CD4-positive, alpha-beta T cell treated with Interferon gamma for 1 hour (primary cell): ENCODE results near the gene PBX1.

Experiments used
- DNase-seq: peaks from one replicate; pipeline ENCODE4 v3.0.0-alpha.2; 2020

The PBX1 gene

GRCh38 chr1:164672588-164672987, 113.6 kb downstream of the PBX1 start:
- no peak for DNase-seq

DNA sequence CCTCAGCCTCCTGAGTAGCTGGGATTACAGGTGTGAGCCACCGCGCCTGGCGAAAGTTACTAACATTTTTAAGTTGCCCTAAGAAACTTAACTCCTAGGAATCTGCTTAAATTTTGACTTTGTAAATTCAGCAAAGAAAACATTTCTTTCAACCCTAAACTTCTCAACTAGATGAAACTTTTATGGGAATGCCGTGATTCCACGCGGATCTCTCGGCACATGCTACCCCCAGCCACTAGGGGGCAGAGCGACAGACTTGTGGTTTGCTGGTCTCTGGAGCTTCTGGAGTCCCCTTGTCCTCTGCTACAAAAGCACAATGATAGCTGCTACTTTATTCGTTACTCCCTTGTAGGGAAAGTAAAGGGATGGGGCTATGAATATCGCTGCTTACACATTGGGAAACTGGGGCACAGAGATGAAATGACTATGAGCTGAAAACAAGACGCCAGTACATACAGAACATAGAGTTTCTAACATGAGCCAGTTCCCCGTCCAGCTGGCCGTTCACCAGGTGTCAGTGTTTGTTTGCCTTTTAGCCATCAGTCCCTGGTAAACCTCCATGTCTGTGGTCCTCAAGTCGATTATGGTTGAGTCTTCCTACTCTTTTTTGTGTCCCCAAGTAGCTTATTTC, 114.7 kb downstream of the PBX1 start:
- no peak for DNase-seq

DNA sequence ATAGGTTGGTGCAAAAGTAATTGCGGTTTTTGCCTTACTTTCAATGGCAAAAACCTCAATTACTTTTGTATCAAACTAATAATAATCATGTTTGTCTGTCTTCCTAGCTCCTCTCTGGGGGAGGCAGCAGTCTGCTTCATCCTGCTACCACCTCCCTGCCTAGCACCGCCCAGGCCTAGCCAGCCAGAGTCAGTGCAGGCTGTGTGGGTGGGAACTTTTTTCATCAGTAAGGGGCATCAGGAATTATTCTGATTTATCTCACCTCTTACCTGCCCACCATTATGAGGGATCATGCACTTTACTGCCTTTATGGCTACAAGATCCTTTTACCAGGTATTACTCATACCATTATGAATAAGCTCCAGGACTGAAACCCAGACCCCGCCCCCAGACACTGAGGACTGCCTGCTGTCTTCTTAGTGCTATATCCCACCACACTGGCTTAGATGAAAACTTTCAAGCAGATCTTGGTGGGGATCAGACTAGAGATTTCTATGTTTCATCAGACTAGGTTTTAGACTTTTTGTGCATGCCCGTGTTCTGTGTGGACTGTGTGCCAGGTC, 116.4 kb downstream of the PBX1 start:
- no peak for DNase-seq

DNA sequence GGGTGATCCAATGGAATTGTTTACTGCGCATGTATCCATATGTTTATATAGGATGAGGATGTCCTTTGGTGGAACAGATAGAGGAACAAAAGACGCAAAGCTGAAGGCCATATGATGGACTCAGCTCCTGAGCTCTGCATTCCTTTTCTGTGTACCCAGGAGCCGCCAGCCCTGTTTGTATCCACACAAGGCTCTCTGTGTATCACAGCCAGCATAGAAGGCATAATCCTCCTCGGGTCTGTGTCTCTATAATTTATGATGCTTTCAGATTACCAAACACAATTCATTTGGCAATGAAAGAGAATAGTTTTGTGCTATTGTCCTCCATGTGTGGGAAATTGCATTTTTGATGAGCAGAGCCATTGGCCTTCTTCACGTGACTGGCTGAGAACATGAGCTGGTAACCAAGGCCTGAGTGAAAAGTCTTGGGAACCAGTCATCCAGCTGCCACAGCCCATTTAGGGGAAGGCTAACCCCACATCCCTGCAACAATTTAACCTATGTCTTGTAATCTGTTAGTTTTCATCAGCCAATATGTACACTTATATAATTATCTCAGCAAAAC, 119.2 kb downstream of the PBX1 start:
- DNase-seq: no peak

DNA sequence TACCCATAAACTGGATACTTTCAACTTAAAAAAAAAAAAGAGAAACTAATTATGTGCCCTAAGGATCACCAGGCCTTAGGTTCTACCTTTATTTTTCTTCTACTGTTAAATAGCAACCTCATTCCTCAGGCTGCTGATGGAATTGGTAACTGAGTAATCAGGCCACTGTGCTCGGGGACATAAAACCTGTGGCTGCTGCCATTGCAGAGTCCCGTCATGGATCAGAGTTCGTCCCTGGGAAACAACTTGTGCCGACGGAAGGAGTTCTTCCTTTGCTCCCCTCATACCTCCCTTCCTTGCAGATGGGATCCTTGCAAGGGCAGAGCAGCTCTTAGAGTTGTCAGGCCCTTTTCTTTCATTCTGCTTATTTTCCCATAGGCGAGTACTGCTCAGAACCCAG, 123.6 kb downstream of the PBX1 start:
- no peak for DNase-seq

DNA sequence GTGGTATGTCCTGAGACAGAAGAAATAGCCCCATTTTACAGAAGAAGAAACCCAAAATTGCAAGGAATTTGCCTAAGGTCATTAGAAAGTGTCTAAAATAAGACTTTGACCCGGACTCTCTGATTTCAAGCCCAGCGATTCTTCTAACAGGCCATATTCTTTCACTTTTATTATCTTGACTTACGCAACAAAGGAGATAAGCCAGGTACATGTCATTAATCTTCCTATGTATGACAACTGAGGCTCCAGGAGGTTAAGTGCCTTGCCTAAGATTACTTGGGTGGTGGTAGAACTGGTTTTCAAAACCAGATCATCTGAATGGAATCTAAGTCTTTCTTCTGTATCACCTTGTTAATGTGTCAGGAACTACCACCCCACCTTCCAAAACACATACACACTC, 124.3 kb downstream of the PBX1 start:
- DNase-seq: no peak

DNA sequence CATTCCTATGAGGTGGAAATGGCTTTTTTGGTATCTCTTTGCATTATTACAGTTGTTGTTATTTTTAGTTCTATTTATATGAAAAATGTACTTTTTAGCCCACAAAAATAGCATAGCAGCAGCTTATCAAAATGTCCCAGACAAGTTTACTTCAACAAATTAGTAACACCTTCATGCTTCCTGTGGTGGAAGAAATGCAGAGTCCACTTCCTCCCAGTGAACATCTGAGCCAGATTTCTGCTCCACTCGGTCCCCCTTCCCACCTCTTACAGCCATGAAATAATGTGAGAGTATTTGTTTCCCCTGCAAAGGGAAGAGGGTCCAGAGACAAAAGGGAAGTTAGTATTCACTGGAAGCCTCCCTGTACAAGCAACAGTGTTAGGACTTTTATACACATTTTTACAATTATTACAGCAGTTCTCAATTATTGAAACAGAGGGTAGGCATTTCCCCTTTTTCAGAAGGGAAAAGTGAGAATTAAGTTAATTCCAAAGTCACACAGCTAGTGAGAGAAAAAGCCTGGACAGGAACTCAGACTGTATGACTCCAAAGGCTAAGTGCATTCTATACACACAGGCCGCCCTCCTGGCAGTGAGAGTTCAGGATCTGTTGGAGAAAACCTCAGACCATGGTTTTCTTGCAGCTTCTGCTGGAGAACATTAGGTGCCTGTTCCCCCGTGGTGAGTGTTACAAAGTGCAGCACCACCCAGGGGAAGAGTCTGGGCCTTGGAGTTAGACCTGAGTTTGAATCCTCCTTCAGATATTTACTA, 126.5 kb downstream of the PBX1 start:
- DNase-seq: no peak

GRCh38 chr1:164687777-164688176, 128.8 kb downstream of the PBX1 start:
- no peak for DNase-seq

GRCh38 chr1:164688791-164689190, 129.8 kb downstream of the PBX1 start:
- DNase-seq: no peak

- DNase-seq: no peak
Measured at GRCh38 chr1:164689672-164690511, 130.9 kb downstream of the PBX1 start.

DNA sequence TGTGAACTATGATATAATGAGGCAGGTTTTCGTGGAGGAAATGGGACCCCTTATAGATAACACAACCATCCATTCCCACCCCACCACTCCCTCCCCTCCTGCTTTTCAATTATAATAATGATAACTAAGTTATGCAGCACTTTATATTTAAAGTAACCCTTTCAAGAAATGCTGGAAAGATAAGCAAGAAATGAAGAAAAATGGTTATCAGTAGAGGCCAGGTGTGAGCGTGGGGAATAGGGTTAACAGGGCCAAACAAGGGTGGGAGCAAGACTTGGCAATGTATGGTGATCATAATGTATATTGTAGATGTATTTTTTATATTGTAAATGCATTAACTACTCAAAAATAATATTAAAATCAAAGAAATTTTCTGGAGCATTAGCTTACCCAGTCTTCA, 133.4 kb downstream of the PBX1 start:
- no peak for DNase-seq

- DNase-seq: no peak
Measured at GRCh38 chr1:164693564-164694359, 134.8 kb downstream of the PBX1 start.

GRCh38 chr1:164694505-164694904, 135.5 kb downstream of the PBX1 start:
- DNase-seq: no peak

DNA sequence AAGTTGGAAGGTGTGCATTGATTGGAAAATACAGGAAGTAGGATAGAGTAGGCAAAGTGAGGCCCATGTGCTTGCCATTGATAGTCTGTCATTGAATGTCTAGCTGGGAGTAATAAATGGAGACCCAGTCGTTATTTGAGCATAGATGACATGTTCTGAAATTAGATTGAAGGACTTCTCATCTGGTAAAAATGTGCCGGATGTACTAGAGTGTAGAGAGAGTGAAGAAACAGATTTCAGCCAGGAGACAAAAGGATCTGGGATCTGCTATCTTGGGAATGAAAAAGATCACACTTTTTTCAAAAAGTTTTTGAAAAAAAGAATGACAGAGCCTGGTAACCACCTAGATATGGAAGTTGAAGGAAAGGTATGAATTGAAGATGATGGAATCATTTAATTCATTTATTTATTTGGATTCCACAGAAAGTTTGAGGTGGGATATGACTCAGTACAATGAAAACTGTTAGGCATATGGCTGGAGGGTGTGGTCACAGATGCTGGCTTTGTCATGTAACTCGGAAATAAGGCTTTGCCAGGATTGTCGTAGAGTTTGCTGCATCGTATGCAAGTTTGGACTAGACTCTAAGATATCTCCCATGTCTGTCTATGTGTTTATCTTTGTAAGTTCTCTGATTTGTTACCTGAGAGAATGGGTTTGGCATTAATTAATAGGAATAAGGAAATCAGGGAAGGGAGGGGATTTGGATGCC, 137.1 kb downstream of the PBX1 start:
- DNase-seq: no peak

GRCh38 chr1:164699815-164700491, 141.0 kb downstream of the PBX1 start:
- no peak for DNase-seq

DNA sequence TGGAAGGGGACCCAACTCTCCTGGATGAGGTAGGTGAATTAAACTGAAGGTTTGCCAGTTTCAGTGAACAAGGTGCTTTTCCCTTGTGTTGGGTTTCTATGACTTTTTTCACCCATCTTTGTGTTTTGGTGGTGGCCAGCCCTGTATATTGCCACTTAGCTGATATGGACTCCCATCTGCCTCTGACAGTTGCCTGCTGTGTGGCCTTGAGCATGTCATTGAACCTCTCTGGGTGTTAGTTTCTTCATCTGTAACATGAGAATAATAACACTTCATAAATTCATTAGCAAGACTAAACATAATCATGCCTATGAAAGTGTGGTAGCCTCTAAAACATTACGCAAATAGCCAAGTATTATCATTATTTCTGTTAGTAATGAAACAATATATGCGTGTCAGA, 141.7 kb downstream of the PBX1 start:
- DNase-seq: no peak

- no peak for DNase-seq
Measured at GRCh38 chr1:164701189-164701761, 142.3 kb downstream of the PBX1 start.

DNA sequence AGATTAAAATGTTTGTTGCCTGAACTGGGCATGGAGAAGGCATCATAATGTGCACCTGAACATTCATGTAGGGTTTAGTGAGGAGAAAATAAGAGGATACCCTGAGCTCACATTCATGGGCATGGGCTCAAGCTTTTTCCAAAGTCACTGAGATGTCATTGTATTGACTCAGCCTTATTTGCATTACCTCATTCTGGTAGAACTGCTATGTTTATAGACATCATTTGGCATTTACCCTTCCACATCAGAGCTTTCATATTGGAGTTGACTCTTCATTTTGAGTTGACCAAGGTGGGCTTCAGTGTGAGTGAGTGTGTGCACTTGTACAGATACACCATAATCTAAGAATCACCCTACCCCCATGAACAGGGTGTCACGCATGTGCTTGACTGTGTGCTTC, 143.2 kb downstream of the PBX1 start:
- no peak for DNase-seq

- no peak for DNase-seq
Measured at GRCh38 chr1:164702664-164703063, 143.7 kb downstream of the PBX1 start.

GRCh38 chr1:164703463-164703862, 144.5 kb downstream of the PBX1 start:
- no peak for DNase-seq

DNA sequence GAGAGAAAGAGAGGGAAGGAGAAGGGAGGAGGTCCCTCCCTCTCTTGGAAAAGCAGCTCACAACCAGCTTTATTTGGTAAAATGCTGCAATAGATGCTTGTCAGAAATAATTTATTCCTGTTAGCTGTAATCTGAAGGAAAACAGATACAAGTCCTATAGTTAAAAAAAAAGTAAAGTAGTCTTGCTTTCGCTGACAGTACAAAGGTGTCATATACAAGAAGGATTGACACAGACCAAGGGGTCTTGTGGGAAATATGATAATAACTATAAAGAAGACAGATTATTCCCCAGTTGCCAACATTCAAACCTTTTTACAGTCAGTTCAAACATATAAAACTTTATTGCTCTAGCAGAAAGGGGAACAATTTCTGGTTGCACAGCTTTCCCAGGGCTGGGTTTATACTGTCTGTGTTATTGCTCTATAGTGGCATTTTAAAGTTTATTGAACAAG, 145.0 kb downstream of the PBX1 start:
- DNase-seq: no peak
